HG03025 (cell line): Measurements from ENCODE around the gene RNF11.

Experiments
- ATAC-seq: cut with Tn5 transposase; IDR thresholded peaks from one replicate; pipeline ENCODE4 v1.9.1; 2021; ENCODE audit warnings: mild to moderate bottlenecking, moderate library complexity; ENCODE audit not compliant: unreplicated experiment, low FRiP score

The RNF11 gene

DNA sequence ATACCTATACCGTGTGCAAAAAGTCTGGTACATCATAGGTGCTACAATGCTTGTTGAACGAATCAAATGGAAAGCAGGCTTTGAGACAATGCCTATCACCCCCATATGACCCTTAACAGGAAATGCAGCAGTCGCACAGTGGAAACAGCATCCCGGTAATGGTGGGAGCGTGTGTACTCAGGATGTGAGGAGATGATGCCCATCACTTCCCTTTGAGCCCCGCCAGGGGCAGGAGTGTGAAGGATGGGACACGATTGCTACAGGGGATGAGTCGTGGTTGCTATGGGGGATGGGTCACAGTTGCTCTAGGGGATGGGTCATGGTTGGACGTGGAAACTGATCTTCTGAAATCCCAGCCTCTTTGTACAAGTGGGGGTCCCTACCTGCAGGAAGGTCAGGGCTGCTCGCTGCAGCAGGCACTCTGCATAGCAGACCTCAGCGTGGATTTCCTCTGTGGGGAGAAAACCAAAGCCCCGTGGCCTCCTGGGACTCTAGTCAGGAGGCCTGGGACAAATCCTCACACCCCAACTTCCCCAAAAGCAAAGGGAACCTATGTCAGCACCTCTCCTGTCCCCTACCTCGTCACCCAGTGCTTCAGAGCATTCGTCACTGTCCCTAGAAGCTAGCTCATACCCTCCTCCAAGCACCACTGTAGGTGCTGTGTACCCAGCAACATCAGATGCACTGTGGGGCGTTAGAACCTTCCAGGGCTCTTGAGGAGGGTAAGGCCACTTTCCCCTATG lies 75.0 kb downstream of the RNF11 start:
- ATAC-seq: no peak

DNA sequence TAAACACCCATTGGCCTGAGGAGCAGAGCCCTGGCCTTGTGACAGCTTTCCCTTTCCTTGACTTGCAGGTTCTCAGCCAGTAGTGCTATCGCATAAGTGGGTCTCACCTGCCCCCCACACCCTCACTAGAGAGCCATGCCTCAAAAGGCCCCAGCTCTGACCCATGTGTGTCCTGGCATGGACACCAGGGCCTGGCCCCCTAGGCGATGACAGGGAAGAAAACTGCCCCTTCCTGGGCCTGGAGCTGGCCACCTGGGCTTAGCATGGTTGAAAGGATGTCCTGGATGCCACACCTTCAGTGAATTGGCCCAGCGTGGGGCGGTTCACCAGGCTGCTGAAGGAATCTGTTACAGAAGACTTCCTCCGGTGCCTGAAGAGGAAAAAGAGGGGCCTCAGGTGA lies 75.8 kb downstream of the RNF11 start:
- no peak for ATAC-seq

DNA sequence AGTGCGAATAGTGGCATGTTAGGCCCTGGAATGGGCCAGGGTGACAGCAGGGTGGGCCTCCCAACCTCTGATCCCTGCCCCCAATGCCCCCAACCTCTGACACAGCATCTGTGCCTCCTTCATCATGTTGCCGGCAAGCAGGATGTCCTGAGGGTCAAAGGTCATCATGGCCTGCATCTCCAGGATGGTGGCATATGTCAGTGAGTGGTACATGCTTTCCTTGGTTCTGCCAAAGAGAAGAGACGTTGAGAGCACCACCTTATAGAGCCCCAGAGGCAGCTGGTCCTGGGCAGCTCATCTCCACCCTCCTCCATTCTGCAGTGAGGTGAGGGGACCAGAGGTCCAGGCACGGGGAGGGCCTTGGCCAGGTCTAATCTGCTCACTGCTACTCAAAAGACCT lies 76.6 kb downstream of the RNF11 start:
- no peak for ATAC-seq

DNA sequence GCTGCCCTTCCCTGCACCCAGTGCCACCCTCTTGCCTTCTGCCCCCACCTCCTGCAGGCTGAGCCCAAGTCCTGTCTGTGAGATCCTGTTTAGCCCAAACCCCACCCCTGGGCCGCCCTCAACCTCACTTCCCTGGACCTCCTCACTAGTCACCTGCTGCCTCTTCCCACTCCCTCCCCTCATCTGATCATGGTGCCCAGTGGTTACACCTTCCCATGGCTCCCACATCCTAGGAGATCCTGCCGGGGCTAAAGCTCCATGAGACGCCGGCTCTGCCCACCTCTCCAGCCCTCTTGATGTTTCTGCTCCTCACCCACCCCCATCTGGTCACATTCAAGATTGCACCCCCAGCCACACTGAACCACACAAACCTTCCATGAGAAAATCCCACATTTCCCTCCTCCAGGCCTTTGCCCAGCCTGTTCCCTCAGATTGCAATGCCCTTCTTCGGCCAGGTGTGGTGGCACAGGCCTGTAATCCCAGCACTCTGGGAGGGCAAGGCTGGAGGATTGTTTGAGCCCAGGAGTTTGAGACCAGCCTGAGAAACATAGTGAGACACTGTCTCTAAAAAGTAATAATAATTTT lies 77.3 kb downstream of the RNF11 start:
- no peak for ATAC-seq

DNA sequence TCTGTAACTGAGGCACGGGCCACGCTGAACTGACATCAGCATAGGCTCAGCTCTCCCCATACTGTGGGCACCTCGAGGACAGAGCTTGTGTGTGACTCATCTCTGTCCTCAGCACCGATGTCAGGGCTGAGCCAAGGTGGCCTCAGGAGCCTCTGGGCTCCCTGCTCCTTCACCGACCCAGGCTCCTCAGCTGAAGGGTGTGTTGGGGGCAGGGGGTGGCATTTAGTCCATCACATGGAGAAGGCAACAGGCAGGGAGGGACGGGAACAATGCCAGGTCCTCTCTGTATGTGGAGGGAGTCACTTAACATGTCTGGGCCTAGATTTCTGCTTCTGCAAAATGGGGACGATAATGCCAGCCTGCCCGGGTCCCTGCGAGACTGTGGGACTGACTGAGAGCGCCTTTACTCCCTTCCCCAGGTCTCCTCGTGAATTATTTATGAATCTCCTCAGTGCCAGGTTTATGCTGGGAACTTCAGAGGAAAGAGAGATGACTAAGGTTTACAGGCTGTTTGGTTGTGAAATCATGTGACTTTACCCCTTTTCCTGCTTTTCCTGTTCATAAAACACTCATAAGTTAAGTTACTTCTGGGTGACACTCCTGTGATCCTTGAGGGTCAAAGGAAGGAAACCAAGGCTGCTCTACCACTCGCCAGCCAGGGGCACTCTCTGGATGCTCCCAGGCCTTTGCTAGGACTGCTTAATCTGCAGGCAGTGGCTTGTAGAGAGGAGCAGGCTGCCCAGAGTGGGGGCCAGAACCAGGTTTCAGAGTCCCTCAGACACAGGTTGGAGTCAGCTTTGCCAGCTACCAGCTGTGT lies 78.1 kb downstream of the RNF11 start:
- no peak for ATAC-seq

DNA sequence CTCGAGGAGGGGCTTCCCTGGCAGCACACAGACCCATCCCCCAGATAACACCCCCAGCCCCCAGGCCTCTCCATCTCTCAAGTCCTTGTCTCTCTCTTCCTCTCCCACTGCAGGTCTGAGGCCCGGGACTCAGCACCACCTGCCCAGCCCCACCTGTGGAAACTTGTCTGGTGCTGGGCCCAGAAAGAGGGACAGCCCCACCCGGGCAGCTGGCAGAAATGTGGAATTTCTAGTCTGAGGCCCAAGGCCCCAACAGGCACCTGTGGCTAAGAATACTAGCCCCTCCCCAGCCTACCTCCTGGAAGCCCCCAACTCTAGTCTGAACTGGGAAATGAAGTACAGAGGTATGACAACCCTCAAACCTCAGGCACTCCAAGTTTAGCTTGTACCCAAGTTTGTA lies 78.9 kb downstream of the RNF11 start:
- ATAC-seq: no peak

DNA sequence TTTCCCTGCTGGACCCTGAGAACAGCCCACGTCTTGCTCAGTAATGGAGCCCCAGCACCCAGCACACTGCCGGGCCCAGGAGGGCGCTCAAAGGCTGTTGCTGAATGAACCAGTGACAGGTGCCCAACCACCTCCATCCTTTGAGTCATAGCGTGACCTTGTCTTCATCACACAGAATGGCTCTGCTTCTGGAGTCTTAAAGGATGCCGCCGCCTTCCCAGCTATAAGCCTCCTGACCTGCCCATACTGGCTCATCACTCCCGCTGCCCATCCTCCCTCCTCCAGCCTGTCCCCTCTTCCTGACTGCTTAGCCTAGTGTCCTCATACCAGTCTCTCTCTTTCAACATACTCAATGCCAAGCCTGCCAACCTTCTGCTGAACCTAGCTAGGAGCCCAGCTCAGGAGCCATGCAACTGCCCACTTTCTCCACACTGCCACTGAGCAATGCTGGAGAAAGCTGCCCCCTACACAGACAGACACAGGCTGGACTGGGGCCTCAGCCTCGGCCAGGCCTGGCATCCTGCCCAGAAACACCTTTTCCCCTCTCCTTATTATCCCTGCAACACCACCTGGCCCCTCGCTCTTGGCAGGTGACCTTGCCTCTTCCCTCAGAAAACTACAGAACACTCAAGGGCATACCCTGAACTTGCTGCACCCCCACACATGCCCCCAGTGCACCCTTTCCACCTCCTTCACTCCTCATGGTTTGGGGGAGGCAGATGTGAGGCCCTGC lies 80.2 kb downstream of the RNF11 start:
- ATAC-seq: no peak

DNA sequence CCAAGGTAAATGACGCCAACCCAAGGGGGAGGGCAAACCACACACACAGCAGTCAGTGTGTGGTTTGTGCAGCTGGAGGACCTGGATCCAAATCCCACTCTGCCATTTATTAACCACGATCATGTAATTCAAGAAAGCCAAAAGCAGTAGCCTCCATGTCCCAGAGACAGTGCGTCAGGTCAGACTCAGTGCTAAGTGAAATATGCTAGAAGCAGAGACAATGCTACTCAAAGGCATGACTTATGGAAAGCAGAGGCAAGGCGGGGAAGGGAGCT lies 80.7 kb downstream of the RNF11 start:
- ATAC-seq: no peak

DNA sequence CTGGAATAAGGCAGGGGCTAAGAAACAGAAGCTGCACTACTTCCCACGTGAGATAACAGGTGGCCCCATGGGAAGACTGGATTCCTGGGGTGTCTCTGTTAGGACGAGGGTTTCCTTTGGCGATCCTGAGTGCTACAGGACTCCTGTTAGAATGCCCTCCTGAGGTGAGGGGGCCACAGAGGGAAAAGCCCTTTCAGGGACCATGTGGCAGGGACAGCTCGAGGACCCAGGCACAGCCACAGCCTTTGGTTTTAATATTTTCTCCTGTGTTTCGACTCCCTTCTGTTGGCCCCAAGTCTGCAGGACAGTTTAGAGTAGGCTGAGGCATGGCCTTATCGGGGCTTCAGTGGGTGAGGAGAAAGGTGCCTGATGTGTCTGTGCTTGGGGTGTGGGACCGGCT lies 81.7 kb downstream of the RNF11 start:
- ATAC-seq: no peak

DNA sequence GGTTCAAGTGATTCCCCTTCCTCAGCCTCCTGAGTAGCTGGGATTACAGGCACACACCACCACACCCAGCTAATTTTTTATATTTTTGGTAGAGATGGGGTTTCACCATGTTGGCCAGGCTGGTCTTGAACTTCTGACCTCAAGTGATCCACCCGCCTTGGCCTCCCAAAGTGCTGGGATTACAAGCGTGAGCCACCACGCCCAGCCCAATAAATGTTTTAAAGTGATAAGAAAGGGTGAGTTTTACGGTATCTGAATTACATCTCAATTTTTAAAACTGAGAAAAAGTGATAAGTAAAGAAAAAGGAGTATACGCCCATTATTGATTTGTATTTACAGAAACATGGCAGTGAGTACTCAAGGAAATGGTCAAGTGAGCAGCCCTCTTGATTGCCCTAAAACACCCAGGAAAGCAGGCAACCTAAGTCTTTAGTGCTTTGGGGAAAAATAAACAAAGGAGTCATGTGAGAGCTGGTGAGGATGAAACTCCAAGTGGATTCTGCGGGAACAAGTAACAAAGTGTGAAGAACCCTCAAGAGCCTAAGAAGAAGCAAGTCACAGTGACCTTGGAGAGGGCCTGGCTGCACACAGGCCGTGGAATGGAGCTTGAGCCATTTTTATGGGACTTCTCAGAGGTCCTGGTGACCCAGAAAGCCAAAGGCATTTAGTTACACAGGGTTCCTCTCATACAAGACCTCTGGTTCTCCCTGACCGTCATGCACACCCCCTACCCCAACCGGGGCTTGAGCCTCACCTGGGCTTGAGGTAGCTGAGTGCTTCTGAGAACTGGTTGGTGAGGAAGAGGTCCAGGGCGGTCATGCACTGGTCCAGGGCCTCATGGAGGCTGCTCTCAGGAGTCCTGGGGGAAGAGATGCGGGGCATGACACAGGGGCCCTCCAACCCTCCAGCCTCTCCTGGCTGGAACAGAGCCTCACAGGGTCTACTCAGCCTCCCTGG lies 85.2 kb downstream of the RNF11 start:
- ATAC-seq: no peak

DNA sequence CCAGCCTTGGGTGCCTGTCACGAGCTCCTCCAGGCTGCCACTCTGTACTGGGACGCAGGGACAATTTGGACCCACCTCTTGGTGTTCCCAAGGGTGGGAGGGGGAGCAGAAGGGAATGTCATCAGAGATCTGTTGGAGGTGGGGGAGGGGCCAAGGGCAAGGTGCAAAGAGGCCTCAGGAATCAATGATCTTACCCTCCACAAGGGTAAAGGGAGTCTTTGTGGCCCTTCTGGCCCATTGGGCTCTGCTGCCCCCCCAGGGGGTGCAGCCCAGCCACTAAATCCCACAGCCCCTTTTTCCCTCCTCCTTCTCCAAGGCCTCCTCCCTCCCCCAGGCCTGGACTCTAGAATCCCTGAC lies 85.8 kb downstream of the RNF11 start:
- no peak for ATAC-seq

DNA sequence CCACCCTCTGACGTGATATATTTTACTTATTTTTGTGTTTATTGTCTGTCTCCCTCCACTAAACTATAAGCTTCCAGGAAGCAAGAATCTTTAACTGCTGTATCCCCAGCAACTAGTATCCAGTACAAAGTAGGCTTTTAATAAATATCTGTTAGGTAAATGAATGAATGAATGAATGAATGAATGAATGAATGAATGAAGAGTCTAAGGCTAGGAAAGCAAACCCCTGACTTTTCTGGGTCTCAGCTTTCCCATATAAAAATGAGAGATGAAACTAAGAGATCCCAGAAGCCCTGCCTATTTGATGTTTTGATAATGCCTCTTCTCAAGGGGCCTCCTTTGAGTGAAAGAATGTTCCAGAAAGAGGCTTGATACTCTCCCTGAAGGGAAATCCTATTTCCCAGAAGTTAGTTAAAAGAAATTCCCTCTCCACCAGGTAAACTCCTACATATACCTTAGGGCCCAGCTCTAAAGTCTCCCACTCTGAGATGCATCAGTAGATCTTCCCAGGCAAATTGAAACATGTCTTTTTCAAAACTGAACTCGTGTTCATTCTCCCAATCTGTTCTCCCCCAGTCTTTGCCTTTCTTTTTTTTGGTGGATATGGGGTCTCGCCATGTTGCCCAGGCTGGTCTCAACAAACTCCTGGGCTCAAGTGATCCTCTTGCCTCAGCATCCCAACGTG lies 86.5 kb downstream of the RNF11 start:
- no peak for ATAC-seq
